Hepatocyte (in vitro differentiated cells): ENCODE data around the gene KAZALD1. TPM values are rescaled to one million over a fixed set of nuclear protein-coding genes. Genes with fewer than 3 reads are reported as not detected.

ENCODE experiments used
- DNase-seq: peaks from one replicate; pipeline ENCODE4 v3.0.0-alpha.2; 2016; ENCODE audit warnings: low spot score
- H2AFZ ChIP-seq: fragments of 200-600 bp; sonication (generic); 2 replicates; pipeline ENCODE4 v1.6.0; 2016; ENCODE audit warnings: antibody characterized with exemption, mild to moderate bottlenecking
- H3K27ac ChIP-seq: fragments of 200-600 bp; sonication (generic); 2 replicates; pipeline ENCODE4 v1.5.1; 2016; ENCODE audit warnings: mild to moderate bottlenecking
- H3K27me3 ChIP-seq: fragments of 200-600 bp; sonication (generic); 2 replicates; pipeline ENCODE4 v1.6.1; 2016
- H3K36me3 ChIP-seq: fragments of 200-600 bp; sonication (generic); replicated peaks from 2 replicates; pipeline ENCODE4 v1.5.1; 2016; ENCODE audit warnings: low read depth; ENCODE audit not compliant: insufficient read depth
- H3K4me1 ChIP-seq: fragments of 200-600 bp; sonication (generic); 2 replicates; pipeline ENCODE4 v1.5.1; 2016; ENCODE audit warnings: mild to moderate bottlenecking, moderate library complexity; ENCODE audit not compliant: insufficient read depth
- H3K4me2 ChIP-seq: fragments of 200-600 bp; sonication (generic); 2 replicates; pipeline ENCODE4 v1.6.0; 2016
- H3K4me3 ChIP-seq: fragments of 200-600 bp; sonication (generic); 2 replicates; pipeline ENCODE4 v1.5.1; 2016; ENCODE audit warnings: mild to moderate bottlenecking
- H3K79me2 ChIP-seq: fragments of 200-600 bp; sonication (generic); 2 replicates; pipeline ENCODE4 v1.6.0; 2017; ENCODE audit warnings: mild to moderate bottlenecking
- H3K9me2 ChIP-seq: fragments of 200-600 bp; sonication (generic); replicated peaks from 2 replicates; pipeline ENCODE4 v1.6.0; 2017; ENCODE audit warnings: mild to moderate bottlenecking; ENCODE audit not compliant: insufficient read depth
- H3K9me3 ChIP-seq: fragments of 200-600 bp; sonication (generic); 2 replicates; pipeline ENCODE4 v1.5.1; 2016; ENCODE audit warnings: low read depth, mild to moderate bottlenecking
- H4K20me1 ChIP-seq: fragments of 200-600 bp; sonication (generic); 2 replicates; pipeline ENCODE4 v1.6.0; 2016; ENCODE audit warnings: mild to moderate bottlenecking; ENCODE audit not compliant: insufficient read depth, poor library complexity, severe bottlenecking
- CTCF ChIP-seq: fragments of 200-600 bp; sonication (generic); IDR thresholded peaks from 2 replicates; pipeline ENCODE4 v1.5.1; 2016; ENCODE audit warnings: antibody characterized with exemption, mild to moderate bottlenecking; ENCODE audit not compliant: poor library complexity
- EZH2 ChIP-seq: fragments of 200-600 bp; sonication (generic); IDR thresholded peaks from 2 replicates; pipeline ENCODE4 v1.6.1; 2016; ENCODE audit warnings: antibody characterized with exemption, mild to moderate bottlenecking, borderline replicate concordance
- EZH2phosphoT487 ChIP-seq: fragments of 200-600 bp; sonication (generic); IDR thresholded peaks from one replicate; pipeline ENCODE4 v1.6.1; 2018; ENCODE audit warnings: antibody characterized with exemption, mild to moderate bottlenecking, low read depth, moderate library complexity; ENCODE audit not compliant: unreplicated experiment, severe bottlenecking
- WGBS: methylation state at CpG from one replicate; pipeline ENCODE4 v1.1.6; 2016; ENCODE audit warnings: low lambda C conversion rate; ENCODE audit errors: missing lambda C conversion rate; 5-methylcytosine and 5-hydroxymethylcytosine counted together
- polyA plus RNA-seq: library from polyadenylated mRNA; unstranded; fragments of >200 nt; fragmentation: Nextera tagmentation; extraction: Ambion mirVana; gene quantifications from 2 replicates; pipeline ENCODE4 v1.2.1, GENCODE V29; 2016
- total RNA-seq: library from RNA; depleted of rRNA; stranded (reverse); fragments of >200 nt; gene quantifications from 2 replicates; pipeline ENCODE4 v1.2.3, GENCODE V29; 2014

KAZALD1 gene
- total and polyA plus RNA-seq, 2 experiments from 2014 or later: 18.2 to 31.9 TPM

GRCh38 chr10:101069441-101069840 lies 7.7 kb downstream of the KAZALD1 start:
- no peaks in the 10 kb centered on the region for H3K36me3 ChIP-seq
- H3K4me1 ChIP-seq: peaks cover 11% of the 10 kb centered on the region
- TF ChIP-seq EZH2phosphoT487 (no peak), CTCF (no peak), EZH2 (no peak)
- 89% methylated on average over 5 of the region's 5 CpGs for WGBS
- no peaks in the 10 kb centered on the region for H3K79me2 ChIP-seq
- H3K9me2 ChIP-seq: no peaks in the 10 kb centered on the region
- H3K4me3 ChIP-seq: no peak overlapping the region
- no peak overlapping the region for H2AFZ ChIP-seq
- no peaks in the 10 kb centered on the region for H3K9me3 ChIP-seq
- no peak overlapping the region for H3K27ac ChIP-seq
- peaks cover 26% of the 10 kb centered on the region for H3K27me3 ChIP-seq
- no peaks in the 10 kb centered on the region for H4K20me1 ChIP-seq
- no peak overlapping the region for H3K4me2 ChIP-seq
- no peak for DNase-seq

GRCh38 chr10:101070098-101070497 lies 8.3 kb downstream of the KAZALD1 start:
- no peak overlapping the region for H2AFZ ChIP-seq
- no peaks in the 10 kb centered on the region for H3K79me2 ChIP-seq
- H3K9me3 ChIP-seq: no peaks in the 10 kb centered on the region
- 72% methylated on average over 3 of the region's 3 CpGs for WGBS
- no peak overlapping the region for H3K27ac ChIP-seq
- no peak overlapping the region for H3K4me2 ChIP-seq
- H3K4me1 ChIP-seq: peaks cover 9% of the 10 kb centered on the region
- H3K36me3 ChIP-seq: no peaks in the 10 kb centered on the region
- H3K4me3 ChIP-seq: no peak overlapping the region
- no peak for TF ChIP-seq EZH2
- no peak for TF ChIP-seq CTCF
- no peak for TF ChIP-seq EZH2phosphoT487
- no peak for DNase-seq
- H3K9me2 ChIP-seq: no peaks in the 10 kb centered on the region
- H3K27me3 ChIP-seq: peaks cover 32% of the 10 kb centered on the region
- no peaks in the 10 kb centered on the region for H4K20me1 ChIP-seq

- no peaks in the 10 kb centered on the region for H3K79me2 ChIP-seq
- peaks cover 45% of the 10 kb centered on the region for H3K27me3 ChIP-seq
- H2AFZ ChIP-seq: no peak overlapping the region
- H3K36me3 ChIP-seq: no peaks in the 10 kb centered on the region
- no peak overlapping the region for H3K4me3 ChIP-seq
- DNase-seq: no peak
- H3K27ac ChIP-seq: no peak overlapping the region
- 85% methylated on average over 5 of the region's 6 CpGs for WGBS
- TF ChIP-seq EZH2phosphoT487: no peak
- TF ChIP-seq CTCF: no peak
- no peak for TF ChIP-seq EZH2
- H3K4me1 ChIP-seq: no peaks in the 10 kb centered on the region
- no peaks in the 10 kb centered on the region for H3K9me3 ChIP-seq
- no peak overlapping the region for H3K4me2 ChIP-seq
- no peaks in the 10 kb centered on the region for H3K9me2 ChIP-seq
- no peaks in the 10 kb centered on the region for H4K20me1 ChIP-seq
Observed at GRCh38 chr10:101071267-101071884, 9.6 kb downstream of the KAZALD1 start.
